Parathyroid adenoma (tissue), 2 donors: Measurements from ENCODE around the gene KPNA4.

Source experiments
- H2AFZ ChIP-seq: fragments of 300-600 bp; sonication (generic); one replicate; pipeline ENCODE4 v1.7.0; 2017; ENCODE audit warnings: antibody characterized with exemption, mild to moderate bottlenecking
- H3K27ac ChIP-seq: fragments of 300-600 bp; sonication (generic); one replicate; pipeline ENCODE4 v1.7.0; 2017
- H3K27me3 ChIP-seq: fragments of 300-600 bp; sonication (generic); one replicate; pipeline ENCODE4 v1.7.0; 2017; ENCODE audit warnings: low read length; ENCODE audit not compliant: control insufficient read depth, insufficient read depth
- H3K36me3 ChIP-seq: fragments of 300-600 bp; sonication (generic); one replicate; pipeline ENCODE4 v1.7.0; 2017; ENCODE audit warnings: low read length; ENCODE audit not compliant: control insufficient read depth, insufficient read depth
- H3K4me1 ChIP-seq: fragments of 300-600 bp; sonication (generic); one replicate; pipeline ENCODE4 v1.7.0; 2017; ENCODE audit warnings: control low read depth
- H3K4me2 ChIP-seq: fragments of 300-600 bp; sonication (generic); one replicate; pipeline ENCODE4 v1.7.0; 2017; ENCODE audit warnings: low read length
- H3K4me3 ChIP-seq: fragments of 300-600 bp; sonication (generic); one replicate; pipeline ENCODE4 v1.7.0; 2017; ENCODE audit warnings: low read depth, low read length
- H3K79me2 ChIP-seq: fragments of 300-600 bp; sonication (generic); one replicate; pipeline ENCODE4 v1.7.0; 2017; ENCODE audit warnings: control low read depth
- H3K9ac ChIP-seq: fragments of 300-600 bp; sonication (generic); one replicate; pipeline ENCODE4 v1.7.0; 2017; ENCODE audit warnings: mild to moderate bottlenecking
- H3K9me3 ChIP-seq: fragments of 300-600 bp; sonication (generic); one replicate; pipeline ENCODE4 v1.7.0; 2017; ENCODE audit warnings: low read length; ENCODE audit not compliant: control insufficient read depth
- TF ChIP-seq, protein P1 (sequence below): fragments of 300-600 bp; sonication (generic); IDR thresholded peaks from one replicate; pipeline ENCODE4 v1.7.0; 2017; ENCODE audit warnings: antibody characterized with exemption, mild to moderate bottlenecking
- donor health status: primary hyperparathyroidism.

KPNA4 gene, protein sequence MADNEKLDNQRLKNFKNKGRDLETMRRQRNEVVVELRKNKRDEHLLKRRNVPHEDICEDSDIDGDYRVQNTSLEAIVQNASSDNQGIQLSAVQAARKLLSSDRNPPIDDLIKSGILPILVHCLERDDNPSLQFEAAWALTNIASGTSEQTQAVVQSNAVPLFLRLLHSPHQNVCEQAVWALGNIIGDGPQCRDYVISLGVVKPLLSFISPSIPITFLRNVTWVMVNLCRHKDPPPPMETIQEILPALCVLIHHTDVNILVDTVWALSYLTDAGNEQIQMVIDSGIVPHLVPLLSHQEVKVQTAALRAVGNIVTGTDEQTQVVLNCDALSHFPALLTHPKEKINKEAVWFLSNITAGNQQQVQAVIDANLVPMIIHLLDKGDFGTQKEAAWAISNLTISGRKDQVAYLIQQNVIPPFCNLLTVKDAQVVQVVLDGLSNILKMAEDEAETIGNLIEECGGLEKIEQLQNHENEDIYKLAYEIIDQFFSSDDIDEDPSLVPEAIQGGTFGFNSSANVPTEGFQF

DNA sequence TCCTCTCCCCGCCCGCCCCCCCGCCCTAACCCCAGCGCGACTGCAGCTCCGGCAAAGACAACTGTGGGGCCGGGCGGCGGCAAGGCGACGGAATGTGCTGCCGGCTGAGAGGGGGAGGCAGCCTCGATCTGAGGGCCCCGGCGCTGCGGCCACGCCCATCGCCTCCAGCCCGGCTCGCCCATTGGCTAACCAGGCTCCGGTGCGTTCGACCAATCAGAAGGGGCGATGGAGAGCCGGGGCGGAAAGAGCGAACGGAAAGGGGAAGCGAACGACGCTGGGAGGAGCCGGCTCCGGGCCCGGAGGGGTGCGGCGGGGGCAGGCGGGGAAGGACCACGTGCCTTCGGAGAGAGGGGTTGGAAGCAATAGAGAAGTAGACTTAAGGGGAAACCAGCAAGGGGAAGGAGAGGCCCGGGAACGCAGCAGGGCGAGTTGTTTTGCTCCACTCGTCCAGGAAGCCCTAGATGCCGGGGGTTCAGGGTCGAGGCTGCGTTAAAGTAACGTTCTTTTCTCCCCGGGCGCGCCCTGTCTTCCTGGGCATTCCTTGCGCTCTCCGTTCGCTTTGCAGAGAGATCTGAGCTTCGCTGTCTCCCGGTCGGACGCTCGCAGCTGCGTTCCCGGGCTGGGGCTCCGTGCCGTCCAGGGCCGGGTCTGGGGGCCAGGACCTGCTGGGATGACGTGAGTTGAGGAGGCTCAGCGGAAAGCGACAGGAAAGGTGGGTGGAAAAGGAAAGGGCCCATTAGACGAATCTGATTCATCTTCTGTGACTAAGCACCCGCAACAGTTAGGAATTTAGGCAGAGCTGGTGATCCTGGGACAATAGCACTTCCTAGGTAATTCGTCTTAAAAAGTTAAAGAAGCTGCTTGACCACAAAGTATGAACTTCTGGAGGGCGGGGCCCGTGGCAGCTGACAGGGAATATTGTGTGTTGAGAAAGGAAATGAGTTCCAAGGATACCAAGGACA, at the start of gene KPNA4:
Gene KPNA4 (minus strand): TSS at position 130 of the 962 bp plus-strand sequence. CDS start 289 bp downstream, outside the sequence.
- no peaks in the 10 kb centered on the region for H3K27me3 ChIP-seq
- peak within 1 kb of the TSS; percentile 94 for H3K27ac ChIP-seq
- H3K4me3 ChIP-seq: peak within 1 kb of the TSS; percentile 75
- no peaks in the 10 kb centered on the region for H3K9me3 ChIP-seq
- no peaks in the 10 kb centered on the region for H3K36me3 ChIP-seq
- peak within 1 kb of the TSS; percentile 96 for H2AFZ ChIP-seq
- peaks cover 27% of the 10 kb centered on the region for H3K79me2 ChIP-seq
- H3K4me2 ChIP-seq: peak within 1 kb of the TSS; percentile 84
- TF ChIP-seq, protein P1, sequence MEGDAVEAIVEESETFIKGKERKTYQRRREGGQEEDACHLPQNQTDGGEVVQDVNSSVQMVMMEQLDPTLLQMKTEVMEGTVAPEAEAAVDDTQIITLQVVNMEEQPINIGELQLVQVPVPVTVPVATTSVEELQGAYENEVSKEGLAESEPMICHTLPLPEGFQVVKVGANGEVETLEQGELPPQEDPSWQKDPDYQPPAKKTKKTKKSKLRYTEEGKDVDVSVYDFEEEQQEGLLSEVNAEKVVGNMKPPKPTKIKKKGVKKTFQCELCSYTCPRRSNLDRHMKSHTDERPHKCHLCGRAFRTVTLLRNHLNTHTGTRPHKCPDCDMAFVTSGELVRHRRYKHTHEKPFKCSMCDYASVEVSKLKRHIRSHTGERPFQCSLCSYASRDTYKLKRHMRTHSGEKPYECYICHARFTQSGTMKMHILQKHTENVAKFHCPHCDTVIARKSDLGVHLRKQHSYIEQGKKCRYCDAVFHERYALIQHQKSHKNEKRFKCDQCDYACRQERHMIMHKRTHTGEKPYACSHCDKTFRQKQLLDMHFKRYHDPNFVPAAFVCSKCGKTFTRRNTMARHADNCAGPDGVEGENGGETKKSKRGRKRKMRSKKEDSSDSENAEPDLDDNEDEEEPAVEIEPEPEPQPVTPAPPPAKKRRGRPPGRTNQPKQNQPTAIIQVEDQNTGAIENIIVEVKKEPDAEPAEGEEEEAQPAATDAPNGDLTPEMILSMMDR: no peak
- H3K4me1 ChIP-seq: peaks cover 5% of the 10 kb centered on the region
- H3K9ac ChIP-seq: peak within 1 kb of the TSS; percentile 2

DNA sequence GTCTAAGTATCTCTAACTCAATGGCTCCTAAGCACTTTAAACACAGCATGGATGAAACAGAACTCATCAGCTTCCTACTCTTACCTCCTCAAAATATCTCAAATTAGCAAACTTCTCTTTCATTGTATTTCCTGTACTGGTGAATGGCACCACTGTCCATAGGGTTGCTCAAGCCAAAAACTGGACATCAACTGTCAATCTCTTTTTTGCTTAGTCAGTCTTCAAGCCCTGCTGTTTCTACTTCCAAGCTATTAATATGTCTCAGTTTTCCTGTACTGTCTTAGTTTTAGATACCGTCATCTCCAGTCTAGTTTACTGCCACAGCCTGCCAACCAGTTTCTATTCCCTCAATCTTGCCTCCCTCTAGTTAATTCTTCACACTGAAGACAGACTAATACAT, 48.3 kb upstream of the KPNA4 start:
- Histone ChIP-seq H3K4me2 (no peak overlapping the region), H3K36me3 (no peaks in the 10 kb centered on the region), H2AFZ (no peak overlapping the region), H3K4me3 (no peak overlapping the region), H3K9ac (no peak overlapping the region), H3K27ac (no peak overlapping the region), H3K79me2 (no peaks in the 10 kb centered on the region), H3K9me3 (no peaks in the 10 kb centered on the region), H3K4me1 (no peaks in the 10 kb centered on the region), H3K27me3 (no peaks in the 10 kb centered on the region)
- TF ChIP-seq, protein P1: no peak

DNA sequence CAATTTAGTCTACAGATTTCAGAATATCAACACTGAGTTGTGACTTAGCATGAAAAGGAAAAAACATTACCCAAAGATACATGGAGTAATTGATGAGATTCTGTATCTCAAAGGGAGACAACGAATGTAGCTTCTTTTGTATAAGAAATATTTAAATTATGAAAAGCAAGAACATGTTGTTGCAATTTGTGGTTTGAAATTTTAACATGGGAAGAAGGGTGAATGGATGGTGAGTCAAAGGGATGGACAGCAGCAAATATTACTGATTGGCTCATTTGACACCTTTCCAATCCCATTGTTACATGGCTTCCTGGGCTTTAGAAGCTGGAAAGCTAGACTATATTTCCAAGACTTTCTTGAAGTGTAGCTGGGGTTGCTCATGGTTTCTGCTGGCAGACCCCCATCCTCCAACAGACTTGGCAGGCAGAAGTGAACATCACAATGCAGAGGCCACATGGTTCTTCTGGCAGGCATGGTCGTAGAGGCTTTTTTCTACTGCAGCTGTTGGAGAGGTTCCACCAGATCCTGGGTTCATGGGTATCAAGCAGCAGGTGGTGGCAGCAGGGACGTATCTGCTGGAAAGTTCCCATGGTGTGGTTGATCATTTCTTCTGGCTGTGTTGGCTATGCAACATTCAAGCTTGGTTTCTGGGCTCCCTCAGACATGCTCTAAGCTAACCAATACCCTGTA, 47.2 kb upstream of the KPNA4 start:
- Histone ChIP-seq H3K4me3 (no peak overlapping the region), H3K4me2 (no peak overlapping the region), H3K9me3 (no peaks in the 10 kb centered on the region), H3K27me3 (no peaks in the 10 kb centered on the region), H3K79me2 (no peaks in the 10 kb centered on the region), H3K27ac (no peak overlapping the region), H3K36me3 (no peaks in the 10 kb centered on the region), H3K9ac (no peak overlapping the region), H3K4me1 (no peaks in the 10 kb centered on the region), H2AFZ (no peak overlapping the region)
- TF ChIP-seq, protein P1: no peak

DNA sequence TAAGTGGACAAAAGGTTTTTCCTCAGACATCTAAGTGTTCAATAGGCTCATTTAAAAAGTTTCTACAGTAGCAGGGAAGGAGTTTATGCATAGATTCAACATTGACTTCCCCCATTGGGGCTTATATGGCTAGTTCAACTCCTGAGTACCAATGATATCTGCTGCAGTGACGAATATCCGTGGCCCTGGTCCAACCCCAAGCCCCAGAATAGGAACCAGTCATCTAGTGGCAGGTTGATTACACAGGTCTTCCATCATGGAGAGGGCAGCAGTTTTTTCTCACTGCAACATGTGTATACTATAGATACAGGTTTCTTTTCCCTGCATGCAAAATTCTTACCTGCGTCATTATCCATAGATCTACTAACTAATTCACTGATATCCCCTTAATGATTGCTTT, 45.8 kb upstream of the KPNA4 start:
- H3K27ac ChIP-seq: no peak overlapping the region
- H3K27me3 ChIP-seq: no peaks in the 10 kb centered on the region
- no peaks in the 10 kb centered on the region for H3K4me1 ChIP-seq
- no peaks in the 10 kb centered on the region for H3K9me3 ChIP-seq
- no peak overlapping the region for H3K9ac ChIP-seq
- no peak overlapping the region for H3K4me2 ChIP-seq
- no peak overlapping the region for H2AFZ ChIP-seq
- no peak overlapping the region for H3K4me3 ChIP-seq
- no peaks in the 10 kb centered on the region for H3K79me2 ChIP-seq
- H3K36me3 ChIP-seq: no peaks in the 10 kb centered on the region
- TF ChIP-seq, protein P1: no peak
